Measurements from ENCODE around the gene MRPL14. TPM values are rescaled to one million over a fixed set of nuclear protein-coding genes. Genes with fewer than 3 reads are reported as not detected.

MRPL14 gene
- total and polyA plus RNA-seq, 4 donors = 70.8 to 219 (median 101) TPM

- H3K27me3 ChIP-seq (ENCODE audit: control insufficient read depth in 3 of 3, insufficient read depth in 3 of 3, low read length in 2 of 3) = no peaks in the 10 kb centered on the region
- DNase-seq = no peak
- H3K9me3 ChIP-seq (ENCODE audit: control insufficient read depth in 4 of 4, insufficient read depth in 3 of 4, low read length in 3 of 4) = no peaks in the 10 kb centered on the region
- H3K9ac ChIP-seq (ENCODE audit: insufficient read depth in 1 of 2, low read length in 2 of 2) = no peak overlapping the region
- 78 to 85% methylated on average over 4 of the region's 4 CpGs for WGBS, 2 donors
- ATAC-seq (ENCODE audit: insufficient read depth, low FRiP score) = no peak
- TF ChIP-seq CTCF (IDR thresholded peaks at IDR 0.05; ENCODE audit: control extremely low read depth, extremely low read depth) = no peak
- peaks cover 0 to 30% (median 8%) of the 10 kb centered on the region in 4 donors for H3K36me3 ChIP-seq (ENCODE audit: control insufficient read depth in 4 of 4, insufficient read depth in 4 of 4, low read length in 4 of 4)
- no peak overlapping the region for H3K4me3 ChIP-seq
- H3K4me1 ChIP-seq (ENCODE audit: control insufficient read depth in 5 of 5, insufficient read depth in 5 of 5, low read length in 5 of 5) = peaks cover 0 to 24% (median 9%) of the 10 kb centered on the region in 5 donors
- H3K27ac ChIP-seq (ENCODE audit: low read depth in 1 of 2, low read length in 1 of 2) = no peak overlapping the region
These were observed 25.4 kb downstream of the MRPL14 start for GRCh38 chr6:44101832-44102231.

- Histone ChIP-seq H3K4me3 (no peak overlapping the region), H3K27me3 (ENCODE audit: control insufficient read depth in 3 of 3, insufficient read depth in 3 of 3, low read length in 2 of 3) (no peaks in the 10 kb centered on the region), H3K9me3 (ENCODE audit: control insufficient read depth in 4 of 4, insufficient read depth in 3 of 4, low read length in 3 of 4) (no peaks in the 10 kb centered on the region), H3K27ac (ENCODE audit: low read depth in 1 of 2, low read length in 1 of 2) (no peak overlapping the region), H3K9ac (ENCODE audit: insufficient read depth in 1 of 2, low read length in 2 of 2) (no peak overlapping the region), H3K4me1 (ENCODE audit: control insufficient read depth in 5 of 5, insufficient read depth in 5 of 5, low read length in 5 of 5) (peaks cover 0 to 19% (median 2%) of the 10 kb centered on the region in 5 donors), H3K36me3 (ENCODE audit: control insufficient read depth in 4 of 4, insufficient read depth in 4 of 4, low read length in 4 of 4) (peaks cover 0 to 29% (median 6%) of the 10 kb centered on the region in 4 donors)
- TF ChIP-seq CTCF (IDR thresholded peaks at IDR 0.05; ENCODE audit: control extremely low read depth, extremely low read depth) = no peak
- no peak for DNase-seq
- ATAC-seq (ENCODE audit: insufficient read depth, low FRiP score) = no peak
- WGBS, 2 donors = 43 to 85% methylated on average over 1 of the region's 1 CpG
These were observed 27.1 kb downstream of the MRPL14 start for GRCh38 chr6:44100088-44100550.

- Histone ChIP-seq H3K4me1 (ENCODE audit: control insufficient read depth in 5 of 5, insufficient read depth in 5 of 5, low read length in 5 of 5) (peaks cover 0 to 15% (median 0%) of the 10 kb centered on the region in 5 donors), H3K9ac (ENCODE audit: insufficient read depth in 1 of 2, low read length in 2 of 2) (no peak overlapping the region), H3K4me3 (no peak overlapping the region), H3K9me3 (ENCODE audit: control insufficient read depth in 4 of 4, insufficient read depth in 3 of 4, low read length in 3 of 4) (no peaks in the 10 kb centered on the region), H3K27me3 (ENCODE audit: control insufficient read depth in 3 of 3, insufficient read depth in 3 of 3, low read length in 2 of 3) (no peaks in the 10 kb centered on the region), H3K36me3 (ENCODE audit: control insufficient read depth in 4 of 4, insufficient read depth in 4 of 4, low read length in 4 of 4) (peaks cover 0 to 24% (median 7%) of the 10 kb centered on the region in 4 donors), H3K27ac (ENCODE audit: low read depth in 1 of 2, low read length in 1 of 2) (no peak overlapping the region)
- 43 to 76% methylated on average over 1 of the region's 1 CpG for WGBS, 2 donors
- ATAC-seq (ENCODE audit: insufficient read depth, low FRiP score) = no peak
- DNase-seq = no peak
- TF ChIP-seq CTCF (IDR thresholded peaks at IDR 0.05; ENCODE audit: control extremely low read depth, extremely low read depth) = no peak
These were observed 28.1 kb downstream of the MRPL14 start for GRCh38 chr6:44099192-44099591.

GRCh38 chr6:44097782-44098317 lies 29.4 kb downstream of the MRPL14 start:
- Histone ChIP-seq H3K27me3 (ENCODE audit: control insufficient read depth in 3 of 3, insufficient read depth in 3 of 3, low read length in 2 of 3) (no peaks in the 10 kb centered on the region), H3K9ac (ENCODE audit: insufficient read depth in 1 of 2, low read length in 2 of 2) (no peak overlapping the region), H3K4me1 (ENCODE audit: control insufficient read depth in 5 of 5, insufficient read depth in 5 of 5, low read length in 5 of 5) (peaks cover 0 to 6% (median 0%) of the 10 kb centered on the region in 5 donors), H3K9me3 (ENCODE audit: control insufficient read depth in 4 of 4, insufficient read depth in 3 of 4, low read length in 3 of 4) (no peaks in the 10 kb centered on the region), H3K27ac (ENCODE audit: low read depth in 1 of 2, low read length in 1 of 2) (no peak overlapping the region), H3K36me3 (ENCODE audit: control insufficient read depth in 4 of 4, insufficient read depth in 4 of 4, low read length in 4 of 4) (peaks cover 0 to 12% (median 2%) of the 10 kb centered on the region in 4 donors), H3K4me3 (no peak overlapping the region)
- ATAC-seq (ENCODE audit: insufficient read depth, low FRiP score) (no peak), DNase-seq (no peak)
- no peak for TF ChIP-seq CTCF (IDR thresholded peaks at IDR 0.05; ENCODE audit: control extremely low read depth, extremely low read depth)
- 76 to 91% methylated on average over 2 of the region's 2 CpGs for WGBS, 2 donors

Measured in lung (tissue), 12 donors.